ENCODE measurements around the gene RNGTT.

- TF ChIP-seq POLR2AphosphoS5 (IDR thresholded peaks at IDR 0.05; ENCODE audit: borderline replicate concordance, low read depth, low read length) = no peak
- no peak for TF ChIP-seq EZH2 (IDR thresholded peaks at IDR 0.05)
Measured at GRCh38 chr6:88919032-88919431, 44.4 kb downstream of the RNGTT start.
